SK-N-MC (cell line): ENCODE results near the gene FOXP1.
"Not testable (repeated sequence)": the region's sequence is repeated elsewhere in the genome, so short reads cannot be mapped to it uniquely, and the experiment has no call there.

ENCODE experiments used
- DNase-seq: peaks from one replicate; pipeline ENCODE4 v3.0.0-alpha.2; 2011; ENCODE audit warnings: low read depth, low spot score
- H3K27ac ChIP-seq: fragments of 200-600 bp; sonication (generic); 2 replicates; pipeline ENCODE4 v1.5.1; 2016; ENCODE audit warnings: mixed run types
- H3K36me3 ChIP-seq: fragments of 200-600 bp; sonication (generic); 2 replicates; pipeline ENCODE4 v1.6.1; 2017; ENCODE audit warnings: antibody characterized with exemption, low read length, mixed read lengths; ENCODE audit not compliant: insufficient read depth
- H3K4me3 ChIP-seq: fragments of 200-600 bp; sonication (generic); 2 replicates; pipeline ENCODE4 v1.5.1; 2016
- H3K9ac ChIP-seq: fragments of 200-600 bp; sonication (generic); 2 replicates; pipeline ENCODE4 v1.8.0; 2017; ENCODE audit warnings: mixed run types, mixed read lengths; ENCODE audit not compliant: insufficient read length
- H3K9me3 ChIP-seq: fragments of 200-600 bp; sonication (generic); 2 replicates; pipeline ENCODE4 v1.6.1; 2017; ENCODE audit warnings: low read depth, mild to moderate bottlenecking, antibody characterized with exemption, low read length, moderate library complexity, mixed read lengths
- EZH2 ChIP-seq: fragments of 200-600 bp; sonication (generic); IDR thresholded peaks from one replicate; pipeline ENCODE4 v1.6.1; 2017; ENCODE audit warnings: antibody characterized with exemption
- FOXP2 ChIP-seq: optimal IDR thresholded peaks from 2 replicates; pipeline ENCODE3; 2011; ENCODE audit warnings: mild to moderate bottlenecking, moderate library complexity; ENCODE audit not compliant: insufficient read depth; ENCODE audit errors: extremely low read length, control extremely low read depth
- POLR2AphosphoS5 ChIP-seq: IDR thresholded peaks from 2 replicates; pipeline ENCODE4 v1.6.1; 2012; ENCODE audit warnings: mild to moderate bottlenecking, low read depth, low read length, borderline replicate concordance

FOXP1 gene

DNA sequence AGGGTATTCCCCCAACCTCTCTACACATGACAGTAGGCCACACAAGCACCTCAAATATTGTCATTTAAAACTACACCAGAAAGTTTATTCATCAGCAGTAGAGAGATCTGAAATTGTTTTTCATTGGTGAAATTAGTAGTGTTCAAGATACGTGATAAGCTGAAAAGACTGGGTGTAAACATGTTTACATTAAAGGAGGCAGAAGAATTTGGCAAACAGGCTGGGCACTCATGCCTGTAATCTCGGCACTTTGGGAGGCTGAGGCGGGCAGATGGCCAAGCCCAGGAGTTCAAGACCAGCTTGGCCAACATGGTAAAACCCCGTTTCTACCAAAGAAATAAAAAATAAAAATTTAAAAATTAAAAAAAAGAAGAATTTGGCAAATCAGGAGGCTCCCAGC, 255.6 kb downstream of the FOXP1 start:
- no peak for DNase-seq
- Histone ChIP-seq H3K9ac (no peak overlapping the region), H3K27ac (no peak overlapping the region), H3K36me3 (no peaks in the 10 kb centered on the region), H3K4me3 (no peak overlapping the region), H3K9me3 (no peaks in the 10 kb centered on the region)
- TF ChIP-seq FOXP2, result no peak
- no peak for TF ChIP-seq EZH2
- TF ChIP-seq POLR2AphosphoS5, result no peak

DNA sequence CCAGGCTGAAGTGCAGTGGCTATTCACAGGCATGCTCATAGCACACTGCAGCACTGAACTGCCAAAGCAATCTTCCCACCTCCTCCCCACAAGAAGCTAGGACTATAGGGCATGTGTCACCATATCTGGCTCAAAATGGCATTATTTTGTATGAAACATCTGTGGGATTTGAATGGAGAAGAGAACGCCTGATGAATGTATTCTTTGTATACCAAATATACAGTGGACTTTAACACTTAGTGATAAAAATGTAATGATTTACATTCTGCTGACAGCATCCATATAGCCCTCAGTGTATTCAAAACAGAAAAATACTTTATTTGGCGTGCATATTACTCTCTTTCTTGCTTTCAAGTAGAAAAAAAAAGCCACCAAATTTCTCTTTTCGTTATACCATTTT, 257.8 kb downstream of the FOXP1 start:
- Histone ChIP-seq H3K9me3 (no peaks in the 10 kb centered on the region), H3K4me3 (no peak overlapping the region), H3K27ac (no peak overlapping the region), H3K36me3 (no peaks in the 10 kb centered on the region), H3K9ac (no peak overlapping the region)
- TF ChIP-seq POLR2AphosphoS5, result no peak
- TF ChIP-seq FOXP2, result no peak
- TF ChIP-seq EZH2, result no peak
- no peak for DNase-seq

DNA sequence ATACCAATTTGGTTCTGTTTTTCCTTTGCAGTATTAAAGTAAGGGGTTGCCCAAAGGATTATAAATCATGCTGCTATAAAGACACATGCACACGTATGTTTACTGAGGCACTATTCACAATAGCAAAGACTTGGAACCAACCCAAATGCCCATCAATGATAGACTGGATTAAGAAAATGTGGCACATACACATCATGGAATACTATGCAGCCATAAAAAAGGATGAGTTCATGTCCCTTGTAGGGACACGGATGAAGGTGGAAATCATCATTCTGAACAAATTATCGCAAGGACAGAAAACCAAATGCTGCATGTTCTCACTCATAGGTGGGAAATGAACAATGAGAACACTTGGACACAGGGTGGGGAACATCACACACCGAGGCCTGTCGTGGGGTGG, 259.3 kb downstream of the FOXP1 start:
- H3K4me3 ChIP-seq, DNase-seq, H3K27ac ChIP-seq, H3K36me3 ChIP-seq, H3K9me3 ChIP-seq, H3K9ac ChIP-seq: not testable (repeated sequence)

DNA sequence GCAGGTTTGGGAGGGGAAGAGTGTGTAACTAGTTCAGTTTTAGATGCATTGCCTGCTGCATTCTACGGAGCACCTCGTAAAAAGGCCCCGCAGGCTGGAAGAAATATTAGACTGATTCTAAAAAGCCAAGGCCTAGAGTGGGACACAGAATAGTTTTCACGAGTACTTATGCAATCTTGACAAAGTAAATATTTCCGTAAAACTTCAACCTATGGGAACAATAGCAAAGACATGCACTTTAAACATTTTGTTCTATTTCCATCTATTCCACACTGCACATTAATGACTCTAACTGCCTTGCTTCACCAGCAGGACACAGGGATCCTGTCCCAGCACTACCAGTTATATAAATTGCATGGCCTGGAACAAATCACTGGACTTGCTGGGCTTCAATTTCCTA, 260.0 kb downstream of the FOXP1 start:
- Histone ChIP-seq H3K27ac (no peak overlapping the region), H3K9ac (no peak overlapping the region), H3K4me3 (no peak overlapping the region), H3K36me3 (no peaks in the 10 kb centered on the region), H3K9me3 (no peaks in the 10 kb centered on the region)
- no peak for TF ChIP-seq FOXP2
- TF ChIP-seq POLR2AphosphoS5, result no peak
- no peak for TF ChIP-seq EZH2
- no peak for DNase-seq

DNA sequence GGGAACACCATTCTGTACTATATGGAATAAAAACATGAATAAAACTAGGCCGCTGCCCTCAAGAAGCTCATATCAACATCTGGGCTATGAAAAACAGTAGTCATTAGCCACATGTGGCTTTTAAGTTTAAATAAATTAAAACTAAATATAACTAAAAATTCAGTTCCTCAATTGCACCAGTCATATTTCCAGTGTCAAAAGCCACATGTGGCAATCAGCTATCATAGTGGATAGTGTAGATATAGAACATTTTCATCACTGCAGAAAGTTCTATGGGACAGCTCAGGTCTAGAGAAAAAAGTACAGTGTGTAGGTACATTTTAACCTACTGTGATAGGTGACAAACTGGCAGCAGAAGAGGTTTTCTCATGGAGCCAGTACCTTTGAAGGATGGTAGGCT, 261.4 kb downstream of the FOXP1 start:
- Histone ChIP-seq H3K27ac (no peak overlapping the region), H3K36me3 (no peaks in the 10 kb centered on the region), H3K9me3 (no peaks in the 10 kb centered on the region), H3K4me3 (no peak overlapping the region), H3K9ac (no peak overlapping the region)
- TF ChIP-seq FOXP2, result no peak
- TF ChIP-seq EZH2, result no peak
- TF ChIP-seq POLR2AphosphoS5, result no peak
- DNase-seq, result no peak

DNA sequence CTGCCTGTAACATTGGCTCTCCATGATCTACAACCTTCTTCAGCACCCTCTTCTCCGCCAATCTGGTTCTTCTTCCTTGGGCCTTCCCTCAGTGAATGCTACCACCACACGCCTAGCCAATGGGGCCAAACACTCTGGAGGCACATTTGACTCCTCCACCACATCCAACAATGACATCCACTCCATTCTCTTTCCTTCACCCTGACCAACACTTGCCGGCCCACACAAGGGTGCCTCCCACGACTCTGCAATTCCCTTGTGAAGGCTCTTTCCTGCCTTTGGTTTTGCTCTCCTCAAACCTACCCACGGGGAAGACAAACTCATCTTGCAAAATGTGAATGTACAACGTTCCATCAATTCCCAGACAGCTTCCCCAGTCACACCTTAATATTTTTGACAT, 263.8 kb downstream of the FOXP1 start:
- TF ChIP-seq EZH2 (no peak), POLR2AphosphoS5 (no peak), FOXP2 (no peak)
- no peak overlapping the region for H3K27ac ChIP-seq

DNA sequence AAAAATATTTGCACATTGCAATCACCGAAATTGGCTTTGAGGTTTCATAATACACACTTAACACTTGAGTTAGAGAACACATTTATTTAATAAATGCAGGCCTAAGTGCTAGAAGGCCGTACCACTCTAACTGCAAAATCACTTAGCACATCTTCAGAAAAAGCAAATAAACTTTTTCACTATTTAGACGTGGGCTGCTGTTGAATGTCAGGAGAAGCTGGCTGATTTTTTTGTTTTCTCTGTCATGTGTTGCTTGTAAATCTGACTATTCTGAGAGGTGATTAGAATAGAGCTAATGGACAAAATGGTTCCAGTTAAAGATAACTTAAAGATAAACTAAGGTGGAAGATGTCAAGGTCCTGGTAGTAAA, 265.1 kb downstream of the FOXP1 start:
- Histone ChIP-seq H3K9me3 (no peaks in the 10 kb centered on the region), H3K36me3 (no peaks in the 10 kb centered on the region), H3K27ac (peak overlapping the region; percentile 50; the same call in 1 of the 2 replicates), H3K4me3 (no peak overlapping the region), H3K9ac (no peak overlapping the region)
- TF ChIP-seq POLR2AphosphoS5 (no peak), FOXP2 (no peak), EZH2 (no peak)
- no peak for DNase-seq

More for the DNA sequence above, 263.8 kb downstream of the FOXP1 start:
- H3K36me3 ChIP-seq, result no peaks in the 10 kb centered on the region
- H3K9me3 ChIP-seq, result no peaks in the 10 kb centered on the region
- H3K9ac ChIP-seq, result no peak overlapping the region
- H3K4me3 ChIP-seq, result no peak overlapping the region
- no peak for DNase-seq

DNA sequence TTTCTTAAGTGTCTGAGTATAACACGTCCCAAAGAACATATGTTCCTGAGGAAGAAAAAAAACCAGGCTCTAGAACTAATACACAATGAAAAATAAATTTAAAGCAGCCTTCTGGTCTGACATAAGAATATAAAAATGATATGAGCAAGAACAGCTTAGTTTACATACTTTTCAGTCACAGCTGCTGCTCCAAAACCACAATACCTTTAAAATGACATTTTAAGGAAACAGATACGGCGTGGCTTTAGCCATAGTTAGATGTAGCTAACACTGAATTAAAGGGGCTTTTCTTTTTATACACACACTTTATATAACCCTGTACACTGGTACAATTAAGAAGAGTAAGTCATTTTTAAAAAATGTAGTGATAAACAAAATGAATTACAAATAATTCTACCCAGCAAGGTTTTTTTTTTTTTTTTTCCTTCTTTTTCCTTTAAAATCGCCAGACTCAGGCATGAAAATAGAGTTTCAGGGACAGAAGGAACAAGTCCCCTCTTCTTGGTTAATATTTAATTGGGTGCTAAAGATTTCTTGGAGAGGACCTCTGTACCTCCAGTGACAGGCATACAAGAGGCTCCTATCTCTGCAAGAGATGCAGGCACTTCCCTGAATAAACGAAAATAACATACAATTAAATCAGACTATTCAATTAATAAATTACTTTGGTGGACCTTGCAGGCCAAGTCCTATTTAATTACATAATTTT, 265.6 kb downstream of the FOXP1 start:
- no peak for DNase-seq
- TF ChIP-seq EZH2 (no peak), POLR2AphosphoS5 (no peak)
- Histone ChIP-seq H3K36me3 (no peaks in the 10 kb centered on the region), H3K4me3 (peak overlapping the region; percentile 28), H3K9ac (peak overlapping the region; percentile 37), H3K9me3 (no peaks in the 10 kb centered on the region), H3K27ac (peak overlapping the region; percentile 50)

DNA sequence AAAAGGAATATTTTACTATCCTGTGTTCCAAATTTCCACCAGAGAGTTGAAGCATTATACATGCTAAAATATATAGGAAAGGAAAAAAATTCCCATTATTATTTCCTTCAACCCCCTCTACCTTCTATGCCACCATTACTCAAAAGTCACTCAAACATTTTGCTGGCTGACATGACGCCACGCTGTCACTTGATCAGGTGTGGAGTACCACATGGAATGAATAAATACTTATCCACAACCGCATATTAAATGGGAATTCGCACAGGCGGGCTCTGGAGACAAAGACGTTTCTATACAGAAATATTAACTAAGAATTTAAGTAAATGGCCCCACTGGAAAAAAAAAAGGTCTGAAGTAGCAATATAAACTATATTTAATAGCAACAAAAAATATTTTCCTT, 266.4 kb downstream of the FOXP1 start:
- Histone ChIP-seq H3K27ac (peak overlapping the region; percentile 50; the same call in 1 of the 2 replicates), H3K9ac (no peak overlapping the region), H3K4me3 (no peak overlapping the region), H3K36me3 (no peaks in the 10 kb centered on the region), H3K9me3 (no peaks in the 10 kb centered on the region)
- TF ChIP-seq POLR2AphosphoS5 (no peak), EZH2 (no peak), FOXP2 (no peak)
- no peak for DNase-seq
